GM19035 (cell line): ENCODE measurements around the gene CNN2.

Experiments
- ATAC-seq: cut with Tn5 transposase; IDR thresholded peaks from one replicate; pipeline ENCODE4 v1.9.1; 2021; ENCODE audit not compliant: unreplicated experiment

The CNN2 gene

GRCh38 chr19:1064661-1065605 is 38.5 kb downstream of the CNN2 start:
- no peak for ATAC-seq

DNA sequence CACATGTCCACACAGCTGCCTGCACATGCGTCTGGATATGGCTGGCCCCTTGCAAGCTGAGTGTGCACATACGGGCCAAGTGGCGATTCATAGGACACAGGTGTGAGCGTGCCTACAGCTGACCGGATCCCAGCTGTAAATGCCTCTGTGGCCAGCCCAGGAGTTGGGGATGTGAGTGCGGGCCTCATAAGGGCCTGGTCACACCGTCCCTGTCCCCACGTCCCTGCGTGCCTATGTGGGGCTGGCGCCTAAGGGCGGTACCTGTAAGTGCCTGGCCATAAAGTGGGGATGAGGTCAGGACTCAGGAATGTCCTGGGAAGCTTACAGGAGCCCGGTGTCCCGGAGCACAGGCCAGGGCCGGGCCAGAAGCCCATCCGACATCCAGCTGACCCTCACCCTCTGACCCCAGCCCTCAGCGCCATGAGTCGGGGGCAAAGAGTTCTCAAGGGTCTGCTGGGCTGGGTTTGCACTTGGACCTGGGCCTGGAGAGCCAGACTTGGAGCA is 39.2 kb downstream of the CNN2 start:
- no peak for ATAC-seq

- ATAC-seq, result no peak
These were observed 39.9 kb downstream of the CNN2 start for GRCh38 chr19:1066251-1066747.

- ATAC-seq, result peak; percentile 40
These were observed 40.4 kb downstream of the CNN2 start, which contains the start of gene ARHGAP45 for GRCh38 chr19:1066748-1067340. Gene ARHGAP45 (plus strand): TSS chr19:1067167. CDS start chr19:1067406, 239 bp downstream.

GRCh38 chr19:1067341-1067957 is 41.0 kb downstream of the CNN2 start:
- peak; percentile 23 for ATAC-seq

DNA sequence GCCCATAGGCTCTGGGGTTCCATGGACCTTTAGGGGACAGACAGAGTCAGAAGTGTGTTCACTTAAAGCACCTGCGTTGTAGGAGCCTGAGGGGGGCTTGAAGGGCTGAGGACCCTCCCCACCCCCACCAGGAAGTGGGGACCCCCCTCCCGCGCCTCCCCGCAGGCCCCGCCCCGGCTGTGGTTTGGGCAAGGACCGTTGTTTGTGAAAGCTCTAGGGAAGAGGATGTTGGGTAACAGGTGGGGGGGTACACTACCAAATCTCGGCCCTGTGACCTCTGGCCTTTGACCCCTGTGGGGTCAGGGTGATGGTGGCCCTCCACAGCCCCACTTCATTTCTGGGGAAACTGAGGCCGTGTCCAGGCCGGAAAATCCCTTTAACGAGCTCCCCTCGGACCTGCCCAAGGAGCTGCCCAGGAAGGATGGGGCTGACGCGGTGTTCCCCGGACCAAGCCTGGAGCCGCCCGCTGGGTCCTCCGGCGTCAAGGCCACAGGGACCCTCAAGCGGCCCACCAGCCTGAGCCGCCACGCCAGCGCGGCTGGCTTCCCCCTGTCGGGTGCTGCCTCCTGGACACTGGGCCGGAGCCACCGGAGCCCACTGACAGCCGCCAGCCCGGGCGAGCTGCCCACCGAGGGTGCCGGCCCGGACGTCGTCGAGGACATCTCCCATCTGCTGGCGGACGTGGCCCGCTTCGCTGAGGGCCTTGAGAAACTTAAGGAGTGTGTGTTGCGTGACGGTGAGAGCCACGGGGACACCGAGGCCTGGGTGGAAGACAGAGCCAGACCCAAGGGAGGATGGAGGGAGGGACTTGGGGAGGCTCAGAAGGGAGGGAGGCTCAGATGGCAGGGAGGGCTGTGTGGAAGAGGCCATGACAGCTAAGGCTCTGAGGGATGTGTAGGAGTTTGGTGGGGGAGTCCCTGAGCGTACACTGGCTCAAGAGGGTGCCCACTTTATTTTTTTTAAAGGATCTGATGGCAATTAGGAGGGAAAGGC is 41.9 kb downstream of the CNN2 start:
- no peak for ATAC-seq

GRCh38 chr19:1069009-1069779 is 42.8 kb downstream of the CNN2 start:
- no peak for ATAC-seq

DNA sequence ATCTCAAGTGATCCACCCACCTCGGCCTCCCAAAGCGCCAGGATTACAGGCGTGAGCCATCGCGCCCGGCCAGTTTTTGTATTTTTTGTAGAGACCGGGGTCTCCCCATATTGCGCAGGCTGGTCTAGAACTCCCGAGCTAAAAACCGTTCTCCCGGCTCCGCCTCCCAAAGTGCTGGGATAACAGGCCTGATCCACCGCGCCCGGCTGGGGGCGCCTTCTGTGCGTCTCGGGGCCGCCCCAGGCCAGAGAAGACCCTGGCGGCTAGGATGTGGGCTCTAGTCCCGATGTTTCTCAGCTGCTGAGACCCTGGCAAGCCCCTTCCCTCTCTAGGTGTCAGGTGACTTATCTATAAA is 44.1 kb downstream of the CNN2 start:
- no peak for ATAC-seq

GRCh38 chr19:1070931-1071791 is 44.8 kb downstream of the CNN2 start:
- no peak for ATAC-seq

DNA sequence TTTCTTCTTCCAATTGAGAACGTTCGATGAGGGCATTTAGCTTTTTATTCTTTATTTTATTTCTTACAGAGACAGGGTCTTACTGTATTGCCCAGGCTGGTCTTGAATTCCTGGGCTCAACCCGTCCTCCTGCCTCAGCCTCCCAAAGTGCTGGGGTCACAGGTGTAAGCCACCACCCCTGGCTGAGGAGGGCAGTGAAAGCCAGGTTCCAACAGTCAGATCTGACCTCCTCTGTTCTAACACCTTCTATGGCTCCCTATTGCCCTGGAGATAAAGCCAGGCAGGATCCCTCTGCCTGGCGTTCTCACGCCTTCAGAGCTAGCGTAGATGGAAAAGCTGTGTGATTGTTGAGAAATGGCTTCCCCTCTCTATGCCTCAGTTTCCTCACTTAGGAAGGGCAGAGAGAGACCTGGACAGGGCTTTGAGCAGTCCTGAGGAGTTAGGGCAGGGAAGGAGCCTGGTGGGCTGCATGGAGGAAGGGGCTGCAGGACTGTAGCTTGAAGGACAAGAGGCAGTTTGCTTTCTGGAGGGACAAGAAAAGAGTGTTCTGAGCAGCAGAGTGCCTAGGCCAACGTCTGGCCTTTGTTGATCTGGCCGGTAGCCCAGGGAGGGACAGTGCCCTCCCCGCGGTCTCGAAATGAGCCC is 46.1 kb downstream of the CNN2 start:
- no peak for ATAC-seq

- ATAC-seq, result no peak
These were observed 46.9 kb downstream of the CNN2 start for GRCh38 chr19:1073063-1073955.

DNA sequence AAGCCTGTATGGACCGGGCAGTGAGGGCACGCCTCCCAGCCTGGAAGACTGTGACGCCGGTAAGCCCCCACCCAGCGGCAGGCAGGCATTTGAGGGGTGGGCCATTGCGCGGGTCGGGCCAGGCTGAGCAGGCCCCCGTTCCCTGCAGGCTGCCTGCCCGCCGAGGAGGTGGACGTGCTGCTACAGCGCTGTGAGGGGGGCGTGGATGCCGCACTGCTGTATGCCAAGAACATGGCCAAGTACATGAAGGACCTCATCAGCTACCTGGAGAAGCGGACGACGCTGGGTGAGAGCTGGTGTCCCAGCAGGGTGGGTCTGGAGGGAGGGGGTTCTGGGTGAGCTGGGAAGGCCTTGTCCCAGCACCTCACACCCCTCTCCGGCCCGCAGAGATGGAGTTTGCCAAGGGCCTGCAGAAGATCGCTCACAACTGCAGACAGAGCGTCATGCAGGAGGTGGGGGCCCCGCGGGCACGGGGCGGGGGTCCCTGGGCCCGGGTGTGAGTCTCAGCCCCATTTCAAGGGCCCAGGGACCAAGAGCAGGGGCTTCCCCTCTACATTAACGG is 47.6 kb downstream of the CNN2 start:
- no peak for ATAC-seq

- peak; percentile 52 for ATAC-seq
These were observed 48.3 kb downstream of the CNN2 start for GRCh38 chr19:1074544-1075283.

DNA sequence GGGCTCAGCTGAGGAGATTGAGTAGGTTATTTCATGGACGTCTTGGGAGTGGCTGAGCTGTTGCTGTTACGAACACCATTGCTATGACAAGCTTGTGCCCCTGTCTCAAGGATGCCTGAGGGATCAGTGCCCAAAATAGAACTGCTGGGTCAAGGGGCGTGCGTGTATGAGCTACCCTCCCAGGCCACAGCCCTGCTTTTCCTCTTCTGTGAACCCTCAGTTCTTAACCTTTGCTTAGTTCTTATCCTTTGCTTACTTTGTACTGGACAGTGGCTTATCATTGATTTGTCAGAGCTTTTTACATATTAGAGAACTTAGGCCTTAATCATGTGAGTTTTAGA is 49.6 kb downstream of the CNN2 start:
- ATAC-seq, result no peak

- peak; percentile 54 for ATAC-seq
These were observed 50.5 kb downstream of the CNN2 start for GRCh38 chr19:1076951-1077350.

GRCh38 chr19:1079566-1080111 is 53.2 kb downstream of the CNN2 start:
- ATAC-seq, result no peak
